CD4-positive, alpha-beta T cell treated with Interleukin-2 at 100 ng/mL for 4 hours (primary cell): ENCODE results near the gene FUT6.

Experiments used
- DNase-seq: peaks from one replicate; pipeline ENCODE4 v3.0.0-alpha.2; 2020; ENCODE audit warnings: low spot score

Gene FUT6

GRCh38 chr19:5827891-5828660, 11.4 kb downstream of the FUT6 start:
- DNase-seq = peak; percentile 93

DNA sequence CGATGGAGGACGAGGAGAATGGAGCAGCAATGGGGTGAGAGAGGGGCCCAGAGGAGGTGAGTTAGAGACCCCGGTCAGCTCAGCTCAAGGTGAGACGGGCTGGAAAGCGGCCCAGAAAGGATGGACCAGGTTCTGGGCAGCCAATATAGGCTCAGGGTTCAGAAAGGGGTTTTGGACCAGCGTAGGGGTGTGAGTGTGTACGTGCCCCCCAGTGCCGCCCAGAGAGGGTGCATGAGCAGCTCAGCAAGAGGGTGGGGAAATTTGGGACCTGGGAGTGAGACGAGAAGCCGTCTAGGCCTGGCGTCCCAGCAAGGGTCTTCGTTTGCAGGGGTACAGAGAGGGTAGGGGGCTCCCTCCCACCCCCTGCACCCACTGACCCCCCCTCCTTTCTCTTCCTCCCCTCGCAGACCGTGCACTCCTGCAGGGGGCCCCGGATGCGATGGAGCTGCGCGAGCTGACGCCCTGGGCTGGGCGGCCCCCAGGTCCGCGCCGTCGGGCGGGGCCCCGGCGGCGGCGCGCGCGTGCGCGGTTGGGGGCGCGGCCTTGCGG, 12.1 kb downstream of the FUT6 start:
- DNase-seq = no peak

GRCh38 chr19:5826531-5827341, 12.8 kb downstream of the FUT6 start:
- no peak for DNase-seq

- DNase-seq = no peak
Observed at GRCh38 chr19:5825178-5825577, 14.3 kb downstream of the FUT6 start.

DNA sequence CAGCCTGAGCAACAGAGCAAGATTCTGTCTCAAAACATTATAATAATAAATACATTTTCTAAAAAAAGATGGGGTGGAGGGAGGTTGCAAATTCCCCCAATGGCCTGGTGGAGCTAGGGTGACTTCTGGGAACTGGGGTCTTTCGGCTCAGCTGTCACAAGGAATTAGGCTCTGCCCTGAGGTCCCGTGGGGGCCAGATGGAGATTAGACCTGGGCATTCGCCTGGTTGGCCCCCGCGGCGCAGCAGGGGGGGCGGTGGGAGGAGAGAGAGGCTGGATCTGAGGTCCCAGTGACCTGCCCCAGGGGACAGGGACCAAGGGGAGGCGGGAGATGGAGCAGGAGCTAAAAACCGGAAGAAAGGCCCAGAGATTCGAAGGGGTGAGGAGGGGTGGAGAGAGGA, 14.8 kb downstream of the FUT6 start:
- no peak for DNase-seq

DNA sequence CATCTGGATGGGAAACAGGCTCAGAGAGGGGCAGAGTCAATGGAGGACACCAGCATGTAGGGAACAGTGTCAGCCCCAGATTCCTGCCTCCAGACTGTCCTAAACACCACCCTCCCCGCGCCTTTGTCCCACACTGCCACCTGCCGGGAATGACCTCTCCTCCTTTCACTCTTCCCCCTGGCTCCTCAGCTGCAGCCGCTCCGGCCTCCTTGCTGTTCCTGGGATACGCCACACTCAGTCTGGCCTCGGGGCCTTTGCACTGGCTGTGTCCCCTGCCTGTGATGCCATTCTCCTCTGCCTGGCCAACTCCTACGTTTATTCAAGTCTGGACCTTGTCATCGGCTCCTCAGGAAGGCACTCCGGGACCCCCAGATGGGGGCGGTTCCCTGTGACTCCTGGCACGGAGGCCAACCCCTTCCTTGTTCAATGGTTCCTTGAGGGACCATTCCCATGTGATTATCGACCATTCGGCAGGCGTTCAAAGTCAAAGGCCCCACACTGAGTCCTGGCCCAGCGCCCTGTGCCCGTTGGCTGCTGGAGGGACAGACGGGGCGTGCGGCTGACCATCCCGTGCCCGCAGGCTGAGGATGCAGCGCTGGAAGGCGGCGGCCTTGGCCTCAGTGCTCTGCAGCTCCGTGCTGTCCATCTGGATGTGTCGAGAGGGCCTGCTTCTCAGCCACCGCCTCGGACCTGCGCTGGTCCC, 15.8 kb downstream of the FUT6 start:
- DNase-seq = no peak

DNA sequence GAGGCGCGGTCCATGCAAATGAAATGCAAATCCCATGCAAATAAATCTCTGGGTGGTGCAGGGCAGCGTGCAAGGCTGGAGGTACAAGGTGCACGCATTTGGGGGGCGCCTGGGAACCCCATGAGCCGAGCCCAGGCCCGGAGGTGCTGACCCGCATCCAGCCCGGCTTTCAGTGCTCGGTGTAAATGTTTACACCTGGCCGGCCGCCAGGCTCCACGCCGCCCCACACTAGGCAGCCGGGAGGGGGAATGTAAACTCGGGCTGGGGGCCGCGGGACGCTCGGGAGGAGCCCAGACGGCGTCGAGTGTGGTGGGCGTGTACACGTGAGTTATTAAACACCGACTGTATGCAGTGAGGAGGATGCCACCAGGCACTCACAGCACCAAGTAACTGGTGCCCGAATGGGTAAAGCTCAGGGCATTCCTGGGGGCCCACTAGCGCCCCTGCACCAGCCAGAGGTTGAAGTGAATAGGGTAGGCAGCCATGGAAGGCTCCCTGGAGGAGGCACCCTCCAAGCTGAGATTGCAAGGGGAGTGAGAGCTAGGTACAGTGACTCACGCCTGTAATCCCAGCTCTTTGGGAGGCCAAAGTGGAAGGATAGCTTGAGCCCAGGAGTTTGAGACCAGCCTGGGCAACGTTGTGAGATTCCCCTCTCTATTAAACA, 17.2 kb downstream of the FUT6 start:
- no peak for DNase-seq

DNA sequence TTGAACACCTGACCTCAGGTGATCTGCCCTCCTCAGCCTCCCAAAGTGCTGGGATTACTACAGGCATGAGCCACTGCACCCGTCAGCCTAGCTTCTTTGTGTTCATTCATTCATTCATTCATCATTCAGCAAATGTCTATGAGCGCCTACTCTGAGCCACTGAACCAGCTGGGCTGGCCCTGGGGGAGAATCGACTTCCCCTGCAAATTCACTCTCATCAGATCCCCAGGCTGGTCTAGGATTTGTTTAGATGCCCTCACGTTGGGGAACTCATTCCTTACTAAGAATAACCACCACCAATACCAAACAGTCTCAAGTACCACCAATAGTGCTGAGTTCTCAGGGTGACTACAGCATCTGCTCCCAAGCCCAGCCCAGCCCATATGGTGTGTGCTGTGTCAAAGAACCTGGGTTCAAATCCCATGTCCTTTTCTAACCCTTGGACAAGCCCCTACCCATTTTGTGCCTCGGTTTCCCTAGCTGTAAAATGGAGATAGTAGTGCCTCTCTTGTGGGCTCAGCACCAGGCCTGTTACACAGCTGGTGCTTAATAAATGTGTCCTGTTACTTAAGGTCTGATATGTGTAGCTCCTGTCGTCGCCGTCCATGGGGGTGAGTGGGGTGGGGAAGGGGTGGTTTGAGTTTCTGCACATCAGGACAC, 17.9 kb downstream of the FUT6 start:
- DNase-seq = no peak

- no peak for DNase-seq
Observed at GRCh38 chr19:5820785-5821184, 18.7 kb downstream of the FUT6 start.

GRCh38 chr19:5818594-5818993, 20.9 kb downstream of the FUT6 start:
- no peak for DNase-seq

DNA sequence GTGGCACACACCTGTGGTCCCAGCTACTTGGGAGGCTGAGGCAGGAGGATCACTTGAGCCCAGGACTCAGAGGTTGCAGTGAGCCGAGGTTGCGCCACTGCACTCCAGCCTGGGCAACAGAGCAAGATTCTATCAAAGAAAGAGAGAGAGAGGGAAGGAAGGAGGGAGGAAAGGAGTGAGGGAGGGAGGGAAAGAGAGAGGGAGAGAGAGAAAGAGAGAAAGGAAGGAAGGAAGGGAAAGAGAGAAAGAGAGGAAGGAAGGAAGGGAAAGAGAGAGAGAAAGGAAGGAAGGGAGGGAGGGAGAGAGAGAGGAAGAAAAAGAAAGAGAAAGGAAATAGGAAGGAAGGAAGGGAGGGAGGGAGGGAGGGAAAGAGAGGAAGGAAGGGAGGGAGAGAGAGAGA, 22.3 kb downstream of the FUT6 start:
- DNase-seq = no peak

- no peak for DNase-seq
Observed at GRCh38 chr19:5814852-5815246, 24.7 kb downstream of the FUT6 start.

DNA sequence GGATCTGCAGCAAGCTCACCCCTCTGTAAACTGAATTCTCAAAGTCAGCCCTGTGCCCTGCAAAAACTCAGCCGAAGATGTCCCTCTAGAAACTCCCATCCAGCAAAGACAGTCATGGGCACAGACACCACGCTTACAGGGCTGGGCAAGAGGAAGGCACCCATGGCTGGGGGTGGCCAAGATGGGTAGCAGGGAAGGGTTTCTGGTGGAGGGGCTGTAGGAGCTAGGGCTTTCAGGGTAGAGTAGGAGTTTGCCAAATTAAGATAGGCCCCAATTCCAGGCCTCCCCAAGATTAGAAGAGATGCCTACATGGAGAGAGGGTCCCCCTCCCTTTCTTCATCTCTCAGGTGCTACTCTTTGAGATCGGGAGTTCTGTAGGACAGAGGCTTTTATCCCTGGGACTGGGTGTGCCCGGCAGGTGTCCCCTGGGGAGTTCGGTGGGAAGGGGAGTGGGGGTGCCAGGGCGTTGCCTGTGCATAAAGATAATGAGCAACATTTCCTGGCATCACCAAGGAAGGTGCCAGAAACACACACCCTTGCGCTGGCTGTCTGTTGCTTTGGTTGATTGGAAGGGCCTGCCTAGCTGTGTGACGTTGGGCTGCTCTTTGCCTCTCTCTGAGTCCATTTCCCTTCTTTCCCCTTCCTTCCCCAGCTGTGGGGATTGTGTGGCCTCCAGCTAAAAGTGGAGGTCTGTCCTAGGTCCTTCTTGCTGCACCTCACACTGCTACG, 25.2 kb downstream of the FUT6 start:
- DNase-seq = no peak

- no peak for DNase-seq
Observed at GRCh38 chr19:5811117-5811516, 28.4 kb downstream of the FUT6 start.

- DNase-seq = no peak
Observed at GRCh38 chr19:5809469-5809868, 30.0 kb downstream of the FUT6 start.

DNA sequence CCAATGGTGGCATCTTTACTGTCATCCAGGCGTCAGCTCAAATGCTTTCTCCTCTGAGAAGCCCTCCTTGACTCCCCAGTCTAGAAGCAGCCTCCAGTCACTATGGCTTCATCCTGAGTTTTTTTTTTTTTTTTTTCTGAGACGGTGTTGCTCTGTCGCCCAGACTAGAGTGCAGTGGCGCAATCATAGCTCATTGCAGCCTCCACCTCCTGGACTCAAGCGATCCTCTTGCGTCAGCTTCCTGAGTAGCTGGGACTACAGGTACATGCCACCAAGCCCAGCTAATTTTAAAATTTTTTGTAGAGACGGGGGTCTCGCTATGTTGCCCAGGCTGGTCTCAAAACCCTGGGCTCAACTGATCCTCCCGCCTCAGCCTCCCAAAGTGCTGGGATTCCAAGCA, 30.4 kb downstream of the FUT6 start:
- DNase-seq = no peak

GRCh38 chr19:5808120-5808816, 31.2 kb downstream of the FUT6 start:
- DNase-seq = no peak

GRCh38 chr19:5806905-5807304, 32.6 kb downstream of the FUT6 start:
- no peak for DNase-seq

DNA sequence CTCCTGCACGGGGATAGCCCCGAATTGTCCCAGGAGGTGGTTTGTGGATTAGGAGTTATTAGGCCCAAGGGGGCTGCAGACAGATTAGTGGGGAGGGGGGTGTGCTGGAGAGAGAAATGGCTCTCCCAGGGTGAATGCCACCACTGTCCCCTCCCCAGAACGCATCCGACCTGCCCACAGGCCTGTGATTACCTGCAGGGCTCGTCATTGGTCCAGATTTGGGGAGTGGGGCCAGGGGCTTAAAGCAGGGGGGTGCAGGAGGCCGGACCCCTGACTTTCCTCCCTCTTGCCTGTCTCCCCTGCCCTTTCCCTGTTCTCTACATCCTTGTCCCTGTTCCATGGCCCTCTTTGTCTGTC, 33.4 kb downstream of the FUT6 start:
- no peak for DNase-seq

DNA sequence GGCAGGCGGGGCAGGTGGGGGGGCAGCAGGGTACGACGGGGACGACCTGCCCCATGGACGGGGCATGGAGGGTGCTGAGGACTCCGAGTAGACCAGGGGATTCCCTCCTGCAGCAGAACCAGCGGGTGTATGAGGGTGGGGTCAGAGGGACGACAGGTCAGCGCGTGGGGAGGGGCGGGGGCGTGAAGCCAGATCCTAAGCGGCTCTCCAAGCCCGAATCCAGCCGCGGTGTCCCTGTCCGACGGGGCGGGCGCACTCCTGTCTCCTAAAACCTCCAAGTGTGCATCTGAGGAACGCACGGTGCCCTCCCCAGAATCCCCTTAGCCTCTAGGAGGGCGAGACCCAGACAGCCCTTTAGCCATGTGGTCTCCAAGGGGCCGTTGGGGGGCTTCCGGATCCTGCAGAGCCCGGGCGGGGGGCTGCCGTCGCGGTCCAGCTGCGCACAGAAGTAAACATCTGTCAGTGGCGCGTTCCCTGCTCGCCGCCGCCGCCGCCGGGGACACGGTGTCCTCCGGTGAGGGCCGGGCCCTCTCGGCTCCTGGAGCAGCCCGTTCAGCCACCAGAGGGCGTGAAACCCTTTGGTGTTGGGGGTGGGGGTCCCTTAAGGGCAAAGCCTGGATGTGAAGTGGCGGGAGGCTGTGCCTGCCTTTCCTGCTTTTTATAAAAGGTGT, 33.9 kb downstream of the FUT6 start:
- peak; percentile 47 for DNase-seq
